Neural crest cell (in vitro differentiated cells): Measurements from ENCODE around the gene HLA-DQA1. TPM values are rescaled to one million over a fixed set of nuclear protein-coding genes. Genes with fewer than 3 reads are reported as not detected.

Experiments used
- DNase-seq: peaks from one replicate; pipeline ENCODE4 v3.0.0; 2021; ENCODE audit warnings: low read depth, mixed read lengths, low spot score
- H3K27ac Mint-ChIP-seq: one replicate; pipeline ENCODE4 v1.8.0; 2021; ENCODE audit warnings: mild to moderate bottlenecking, mixed read lengths; ENCODE audit not compliant: unreplicated experiment
- H3K27me3 Mint-ChIP-seq: 2 replicates; pipeline ENCODE4 v1.8.0; 2021; ENCODE audit warnings: low read depth, mild to moderate bottlenecking, mixed read lengths
- H3K36me3 Mint-ChIP-seq: 2 replicates; pipeline ENCODE4 v1.8.0; 2021; ENCODE audit warnings: low read depth, mild to moderate bottlenecking, mixed read lengths
- H3K4me1 Mint-ChIP-seq: 2 replicates; pipeline ENCODE4 v1.8.0; 2021; ENCODE audit warnings: mixed read lengths
- H3K4me3 Mint-ChIP-seq: one replicate; pipeline ENCODE4 v1.8.0; 2021; ENCODE audit warnings: mild to moderate bottlenecking, mixed read lengths
- H3K9me3 Mint-ChIP-seq: 2 replicates; pipeline ENCODE4 v1.8.0; 2021; ENCODE audit warnings: mixed read lengths
- total RNA-seq: library from RNA; stranded (reverse); gene quantifications from 2 replicates; pipeline ENCODE4 v1.2.1, GENCODE V29; 2021
- TF ChIP-seq, protein P1 (sequence below): fragments of 200-600 bp; sonication (generic); conservative IDR thresholded peaks from 2 replicates; pipeline ENCODE4 v1.5.0; 2021; ENCODE audit warnings: antibody characterized with exemption, mild to moderate bottlenecking

Gene HLA-DQA1
- total RNA-seq, 1 donor from 2014 or later, result not detected

DNA sequence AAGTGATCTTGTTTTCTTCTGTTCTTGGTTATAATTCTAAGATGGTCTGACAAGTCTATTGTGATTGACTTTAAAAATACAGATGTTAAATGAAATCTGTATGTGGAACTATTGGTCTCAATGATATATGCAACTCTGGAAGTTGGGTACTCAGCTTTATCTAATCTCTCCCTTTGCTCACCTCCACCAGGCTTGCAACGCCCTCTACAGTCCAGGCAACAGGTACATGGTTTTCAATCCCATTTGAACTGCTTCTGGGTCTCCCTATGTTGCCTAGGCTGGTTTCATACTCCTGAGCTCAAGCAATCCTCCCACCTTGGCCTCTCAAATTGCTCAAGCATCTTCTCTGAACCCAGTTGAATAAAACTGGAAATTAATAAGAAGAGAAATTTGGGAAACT is 54.8 kb downstream of the HLA-DQA1 start:
- H3K27me3 Mint-ChIP-seq, result peaks cover 53% of the 10 kb centered on the region
- H3K27ac Mint-ChIP-seq, result no peak overlapping the region
- TF ChIP-seq, protein P1, sequence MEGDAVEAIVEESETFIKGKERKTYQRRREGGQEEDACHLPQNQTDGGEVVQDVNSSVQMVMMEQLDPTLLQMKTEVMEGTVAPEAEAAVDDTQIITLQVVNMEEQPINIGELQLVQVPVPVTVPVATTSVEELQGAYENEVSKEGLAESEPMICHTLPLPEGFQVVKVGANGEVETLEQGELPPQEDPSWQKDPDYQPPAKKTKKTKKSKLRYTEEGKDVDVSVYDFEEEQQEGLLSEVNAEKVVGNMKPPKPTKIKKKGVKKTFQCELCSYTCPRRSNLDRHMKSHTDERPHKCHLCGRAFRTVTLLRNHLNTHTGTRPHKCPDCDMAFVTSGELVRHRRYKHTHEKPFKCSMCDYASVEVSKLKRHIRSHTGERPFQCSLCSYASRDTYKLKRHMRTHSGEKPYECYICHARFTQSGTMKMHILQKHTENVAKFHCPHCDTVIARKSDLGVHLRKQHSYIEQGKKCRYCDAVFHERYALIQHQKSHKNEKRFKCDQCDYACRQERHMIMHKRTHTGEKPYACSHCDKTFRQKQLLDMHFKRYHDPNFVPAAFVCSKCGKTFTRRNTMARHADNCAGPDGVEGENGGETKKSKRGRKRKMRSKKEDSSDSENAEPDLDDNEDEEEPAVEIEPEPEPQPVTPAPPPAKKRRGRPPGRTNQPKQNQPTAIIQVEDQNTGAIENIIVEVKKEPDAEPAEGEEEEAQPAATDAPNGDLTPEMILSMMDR, result no peak
- H3K9me3 Mint-ChIP-seq, result peaks cover 5% of the 10 kb centered on the region
- H3K4me3 Mint-ChIP-seq, result no peak overlapping the region
- no peaks in the 10 kb centered on the region for H3K4me1 Mint-ChIP-seq
- no peaks in the 10 kb centered on the region for H3K36me3 Mint-ChIP-seq
- no peak for DNase-seq

Other genes starting within 250 kb of the HLA-DQA1 start
- not detected in 2 replicates for gene BTNL2, start 230.2 kb upstream of the HLA-DQA1 start, total RNA-seq
- 0.28 TPM in 1 of 2 replicates, not detected in the other for gene HLA-DRA, start 197.5 kb upstream of the HLA-DQA1 start, total RNA-seq
- not detected in 2 replicates for gene HLA-DRB5, start 107.1 kb upstream of the HLA-DQA1 start, total RNA-seq
- 0.66 and 0.84 TPM in 2 replicates for gene HLA-DRB1, start 47.6 kb upstream of the HLA-DQA1 start, total RNA-seq
- gene HLA-DQB1, start 29.3 kb downstream of the HLA-DQA1 start, total RNA-seq, result 0.18 and 0.23 TPM in 2 replicates
- not detected in 2 replicates for gene HLA-DQA2, start 104.0 kb downstream of the HLA-DQA1 start, total RNA-seq
- gene HLA-DQB2, start 126.1 kb downstream of the HLA-DQA1 start, total RNA-seq, result not detected in 2 replicates
- gene HLA-DOB, start 179.6 kb downstream of the HLA-DQA1 start, total RNA-seq, result 0.28 TPM in 1 of 2 replicates, not detected in the other
- gene TAP2, start 201.3 kb downstream of the HLA-DQA1 start, total RNA-seq, result 18.0 and 18.2 TPM in 2 replicates
- 1.1 and 1.7 TPM in 2 replicates for gene PSMB8, start 206.6 kb downstream of the HLA-DQA1 start, total RNA-seq
- gene TAP1, start 216.3 kb downstream of the HLA-DQA1 start, total RNA-seq, result 2.7 and 2.8 TPM in 2 replicates
- gene PSMB9, start 216.8 kb downstream of the HLA-DQA1 start, total RNA-seq, result not detected in 2 replicates